RWPE1 (cell line): ENCODE measurements around the gene CTDNEP1.

ENCODE experiments used
- CTCF ChIA-PET: fragments of 350-600 bp; sonication (Branson Sonifier 250); formaldehyde crosslinking; extraction: SDS; loops from one replicate; lab custom pipeline; 2021; lab: Yijun Ruan, JAX
- POLR2A ChIA-PET: fragments of 400-600 bp; formaldehyde crosslinking; extraction: SDS; loops from one replicate; lab custom pipeline; 2020; ENCODE audit warnings: antibody characterized with exemption; ENCODE audit not compliant: low non-redundant PET; lab: Yijun Ruan, JAX
- DNase-seq: peaks from one replicate; pipeline ENCODE4 v3.0.0; 2012; ENCODE audit warnings: low spot score
- H3K27ac ChIP-seq: fragments of 450-650 bp; 2 replicates; pipeline ENCODE4 v1.5.1; 2017
- CTCF ChIP-seq: fragments of 450-650 bp; conservative IDR thresholded peaks from 2 replicates; pipeline ENCODE4 v1.5.1; 2017; ENCODE audit warnings: low read depth, mild to moderate bottlenecking

The CTDNEP1 gene

DNA sequence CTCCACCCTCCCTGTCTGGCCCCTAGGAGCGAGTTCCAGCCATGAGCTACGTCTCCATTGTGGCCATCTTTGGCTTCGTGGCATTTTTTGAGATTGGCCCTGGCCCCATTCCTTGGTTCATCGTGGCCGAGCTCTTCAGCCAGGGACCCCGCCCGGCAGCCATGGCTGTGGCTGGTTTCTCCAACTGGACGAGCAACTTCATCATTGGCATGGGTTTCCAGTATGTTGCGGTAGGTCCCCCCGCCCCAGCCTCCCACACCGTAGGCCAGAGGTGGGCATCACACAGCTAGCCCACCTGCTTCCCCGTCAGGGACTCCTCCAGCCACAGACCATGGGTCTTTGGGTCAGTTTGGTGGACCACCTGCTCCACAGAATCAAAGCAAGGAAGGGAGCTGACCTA, 34.1 kb upstream of the CTDNEP1 start:
- ChIA-PET CTCF (interaction anchor here (0.8 to 3.5 kb wide), 2 partner anchors 11 to 240 kb away, joined by 3 to 22 read pairs; no protein-coding TSS in a partner anchor), POLR2A (no interaction called here)
- DNase-seq: no peak
- no peak overlapping the region for H3K27ac ChIP-seq
- no peak for TF ChIP-seq CTCF

- ChIA-PET CTCF (interaction anchor here (0.6 to 3.5 kb wide), 4 partner anchors 12 to 152 kb away, joined by 3 to 22 read pairs (median 4); no protein-coding TSS in a partner anchor), POLR2A (no interaction called here)
- DNase-seq: no peak
- no peak overlapping the region for H3K27ac ChIP-seq
- TF ChIP-seq CTCF: no peak
Measured at GRCh38 chr17:7284911-7285310, 33.4 kb upstream of the CTDNEP1 start.

DNA sequence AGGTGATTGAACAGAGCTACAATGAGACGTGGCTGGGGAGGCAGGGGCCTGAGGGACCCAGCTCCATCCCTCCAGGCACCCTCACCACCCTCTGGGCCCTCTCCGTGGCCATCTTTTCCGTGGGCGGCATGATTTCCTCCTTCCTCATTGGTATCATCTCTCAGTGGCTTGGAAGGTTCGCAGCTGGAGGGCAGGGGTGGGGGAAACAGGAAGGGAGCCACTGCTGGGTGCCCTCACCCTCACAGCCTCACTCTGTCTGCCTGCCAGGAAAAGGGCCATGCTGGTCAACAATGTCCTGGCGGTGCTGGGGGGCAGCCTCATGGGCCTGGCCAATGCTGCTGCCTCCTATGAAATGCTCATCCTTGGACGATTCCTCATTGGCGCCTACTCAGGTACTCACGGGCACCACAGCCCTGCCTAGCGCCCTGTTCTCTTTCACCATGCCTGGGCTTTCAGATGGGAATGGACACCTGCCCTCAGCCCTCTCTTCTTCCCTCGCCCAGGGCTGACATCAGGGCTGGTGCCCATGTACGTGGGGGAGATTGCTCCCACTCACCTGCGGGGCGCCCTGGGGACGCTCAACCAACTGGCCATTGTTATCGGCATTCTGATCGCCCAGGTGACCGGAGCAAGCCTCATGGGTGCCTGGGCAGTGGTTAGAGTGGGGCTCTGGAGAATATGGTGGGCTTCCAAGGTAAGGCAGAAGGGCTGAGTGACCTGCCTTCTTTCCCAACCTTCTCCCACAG, 32.1 kb upstream of the CTDNEP1 start:
- no peak overlapping the region for H3K27ac ChIP-seq
- CTCF ChIA-PET: interaction anchor here (3.5 kb wide), 1 partner anchor 13 kb away, joined by 22 read pairs; no protein-coding TSS in a partner anchor
- TF ChIP-seq CTCF: no peak
- no peak for DNase-seq
- POLR2A ChIA-PET: no interaction called here

DNA sequence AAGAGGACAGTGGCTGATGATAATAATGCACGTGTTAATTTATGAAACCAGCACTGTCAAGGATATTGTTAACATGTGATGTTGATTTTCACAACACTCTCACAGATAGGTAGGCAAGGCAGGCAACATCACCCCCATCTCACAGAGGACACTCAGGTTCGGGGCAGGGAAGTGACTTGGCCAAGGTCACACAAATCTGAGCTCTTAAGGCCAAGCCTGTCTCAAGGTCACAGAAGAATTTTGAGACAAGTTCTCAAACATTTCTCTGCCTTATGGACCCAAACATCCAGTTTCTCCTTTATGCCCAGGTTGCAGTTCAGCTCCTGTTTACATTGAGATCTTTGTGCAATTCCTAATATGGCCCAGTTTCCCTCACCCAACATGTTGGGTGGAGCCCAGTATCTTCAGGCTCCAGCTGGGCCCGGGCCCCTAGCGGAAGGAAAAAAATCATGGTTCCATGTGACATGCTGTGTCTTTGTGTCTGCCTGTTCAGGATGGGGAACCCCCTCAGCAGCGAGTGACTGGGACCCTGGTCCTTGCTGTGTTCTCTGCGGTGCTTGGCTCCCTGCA, 31.3 kb upstream of the CTDNEP1 start:
- ChIA-PET CTCF (interaction anchor here (3.5 to 4.4 kb wide), 2 partner anchors 13 to 14 kb away, joined by 22 to 48 read pairs; no protein-coding TSS in a partner anchor), POLR2A (no interaction called here)
- DNase-seq: no peak
- TF ChIP-seq CTCF: no peak
- H3K27ac ChIP-seq: no peak overlapping the region

DNA sequence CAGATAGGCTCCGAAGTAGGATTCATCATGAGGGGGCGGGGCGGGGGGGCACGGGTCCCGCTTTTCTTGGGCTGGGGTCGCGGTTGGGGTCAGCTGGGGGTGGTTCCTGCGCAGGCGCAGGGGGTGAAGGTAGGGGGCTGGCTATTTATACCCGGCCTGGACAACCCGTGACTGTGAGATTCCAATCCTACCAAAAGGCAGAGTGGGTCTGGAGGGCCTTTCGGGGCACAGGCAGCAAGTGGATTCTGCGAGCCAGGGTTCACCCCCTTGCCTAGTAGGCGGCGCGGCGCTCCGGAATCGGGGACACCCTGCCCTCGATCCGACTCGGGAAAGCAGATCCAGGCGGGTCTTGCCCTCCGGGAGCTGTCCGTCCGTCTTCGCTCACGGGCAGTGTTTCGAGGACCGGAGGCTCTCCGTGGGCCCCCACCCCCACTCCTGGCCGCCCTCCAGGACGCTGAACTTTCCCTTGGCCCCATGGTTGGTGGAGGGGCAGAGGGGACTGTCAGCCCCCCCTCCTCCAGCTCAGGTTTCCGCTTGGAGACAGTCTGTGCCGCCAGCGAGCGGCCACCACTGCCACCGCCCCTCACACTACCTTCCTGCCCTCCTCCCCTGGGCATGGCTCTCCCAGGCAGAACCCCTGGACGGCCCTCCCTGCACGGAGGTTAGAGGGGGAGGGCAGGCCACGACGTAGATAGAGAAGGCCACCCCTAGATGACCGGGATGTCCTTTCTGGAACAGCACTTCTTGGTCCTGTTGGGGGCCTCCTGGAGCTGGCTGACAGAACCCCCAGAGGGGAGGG, 30.6 kb upstream of the CTDNEP1 start:
- peak overlapping the region; percentile 81 for H3K27ac ChIP-seq
- DNase-seq: no peak
- POLR2A ChIA-PET: no interaction called here
- TF ChIP-seq CTCF: no peak
- CTCF ChIA-PET: interaction anchor here (0.9 to 4.4 kb wide), 2 partner anchors 14 to 31 kb away, joined by 5 to 48 read pairs; no protein-coding TSS in a partner anchor
